ENCODE measurements around the gene CD274.

DNA sequence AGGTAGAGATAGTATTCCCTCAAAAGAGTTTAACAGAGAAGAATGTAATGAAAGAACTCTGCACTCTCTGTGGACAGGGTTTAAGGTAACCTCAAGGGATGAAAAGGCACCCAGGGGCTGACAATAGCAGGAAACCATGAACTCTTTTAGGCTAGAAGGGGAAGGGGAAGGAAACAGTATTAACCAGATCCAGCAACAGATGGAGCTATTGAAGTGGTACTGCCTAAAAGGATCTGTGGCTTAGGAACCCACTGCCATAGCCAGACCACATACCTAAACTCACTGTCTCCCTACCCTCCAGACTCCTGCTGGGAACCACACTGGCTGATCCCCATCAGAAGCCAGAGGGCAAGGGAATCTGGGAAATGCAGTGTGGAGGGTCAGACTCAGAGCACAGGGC is 48.1 kb upstream of the CD274 start:
- no peak for TF ChIP-seq POLR2A (IDR thresholded peaks at IDR 0.05)
- TF ChIP-seq POLR2AphosphoS5 (IDR thresholded peaks at IDR 0.05) = no peak
